GM18502 (cell line): ENCODE measurements around the gene TNNT2.

Experiments used
- ATAC-seq: cut with Tn5 transposase; IDR thresholded peaks from one replicate; pipeline ENCODE4 v1.9.1; 2021; ENCODE audit warnings: mild to moderate bottlenecking; ENCODE audit not compliant: unreplicated experiment, poor library complexity

TNNT2 gene

GRCh38 chr1:201404055-201404454 lies 26.6 kb upstream of the TNNT2 start:
- no peak for ATAC-seq

- no peak for ATAC-seq
Observed at GRCh38 chr1:201403359-201403758, 25.9 kb upstream of the TNNT2 start.

GRCh38 chr1:201401700-201402099 lies 24.2 kb upstream of the TNNT2 start:
- ATAC-seq: no peak

- no peak for ATAC-seq
Observed at GRCh38 chr1:201400852-201401230, 23.4 kb upstream of the TNNT2 start.

- no peak for ATAC-seq
Observed at GRCh38 chr1:201400212-201400851, 22.9 kb upstream of the TNNT2 start.

- ATAC-seq: no peak
Observed at GRCh38 chr1:201399352-201400126, 22.1 kb upstream of the TNNT2 start.

GRCh38 chr1:201399018-201399351 lies 21.5 kb upstream of the TNNT2 start, which contains the start of gene LAD1:
TSS of gene LAD1 (minus strand) at chr1:201399324. CDS start at chr1:201399306, 18 bp downstream.
- ATAC-seq: no peak

- no peak for ATAC-seq
Observed at GRCh38 chr1:201397675-201398074, 20.2 kb upstream of the TNNT2 start.

GRCh38 chr1:201396861-201397464 lies 19.5 kb upstream of the TNNT2 start:
- no peak for ATAC-seq

GRCh38 chr1:201395936-201396335 lies 18.5 kb upstream of the TNNT2 start:
- ATAC-seq: no peak

- ATAC-seq: no peak
Observed at GRCh38 chr1:201394591-201394990, 17.1 kb upstream of the TNNT2 start.

GRCh38 chr1:201393076-201393475 lies 15.6 kb upstream of the TNNT2 start:
- ATAC-seq: no peak

GRCh38 chr1:201391651-201392511 lies 14.4 kb upstream of the TNNT2 start:
- ATAC-seq: no peak

- ATAC-seq: no peak
Observed at GRCh38 chr1:201391225-201391624, 13.7 kb upstream of the TNNT2 start.

- no peak for ATAC-seq
Observed at GRCh38 chr1:201389051-201389450, 11.6 kb upstream of the TNNT2 start.

- ATAC-seq: no peak
Observed at GRCh38 chr1:201386208-201386607, 8.7 kb upstream of the TNNT2 start.

- ATAC-seq: peak; percentile 76
Observed at GRCh38 chr1:201385299-201385891, 7.9 kb upstream of the TNNT2 start.

- no peak for ATAC-seq
Observed at GRCh38 chr1:201384406-201384782, 6.9 kb upstream of the TNNT2 start.

GRCh38 chr1:201383647-201384405 lies 6.3 kb upstream of the TNNT2 start:
- ATAC-seq: no peak

- no peak for ATAC-seq
Observed at GRCh38 chr1:201381130-201381529, 3.6 kb upstream of the TNNT2 start.
